ENCODE data around the gene SH3GL3.

SH3GL3 gene

GRCh38 chr15:83446904-83447709 lies at the start of gene SH3GL3:
SH3GL3 (plus strand) TSS chr15:83447341; CDS start chr15:83447534, 193 bp downstream.
- DNase-seq (ENCODE audit: low read depth in 2 of 2) = peak; percentile 67 to 76
- TF ChIP-seq CTCF (IDR thresholded peaks at IDR 0.05; ENCODE audit: low read depth, low read length) = peak; percentile 35
- H3K4me3 ChIP-seq (replicated peaks in 1 of 2; ENCODE audit: low read depth in 2 of 2, low read length in 2 of 2) = peak within 1 kb of the TSS; percentile 46 to 50

GRCh38 chr15:83398626-83399025 lies 48.5 kb upstream of the SH3GL3 start:
- H3K4me3 ChIP-seq (replicated peaks in 1 of 2; ENCODE audit: low read depth in 2 of 2, low read length in 2 of 2) = no peak overlapping the region
- peak in 1 of 2 donors; percentile 37 for DNase-seq (ENCODE audit: low read depth in 2 of 2)
- TF ChIP-seq CTCF (IDR thresholded peaks at IDR 0.05; ENCODE audit: low read depth, low read length) = no peak

- DNase-seq (ENCODE audit: low read depth in 2 of 2) = no peak
- H3K4me3 ChIP-seq (replicated peaks in 1 of 2; ENCODE audit: low read depth in 2 of 2, low read length in 2 of 2) = no peak overlapping the region
- TF ChIP-seq CTCF (IDR thresholded peaks at IDR 0.05; ENCODE audit: low read depth, low read length) = no peak
These were observed 43.0 kb upstream of the SH3GL3 start for GRCh38 chr15:83404121-83404520.

- no peak for TF ChIP-seq CTCF (IDR thresholded peaks at IDR 0.05; ENCODE audit: low read depth, low read length)
- DNase-seq (ENCODE audit: low read depth in 2 of 2) = no peak
- no peak overlapping the region for H3K4me3 ChIP-seq (replicated peaks in 1 of 2; ENCODE audit: low read depth in 2 of 2, low read length in 2 of 2)
These were observed 36.6 kb upstream of the SH3GL3 start for GRCh38 chr15:83410532-83410931.

- H3K4me3 ChIP-seq (replicated peaks in 1 of 2; ENCODE audit: low read depth in 2 of 2, low read length in 2 of 2) = no peak overlapping the region
- no peak for TF ChIP-seq CTCF (IDR thresholded peaks at IDR 0.05; ENCODE audit: low read depth, low read length)
- no peak for DNase-seq (ENCODE audit: low read depth in 2 of 2)
These were observed 34.0 kb upstream of the SH3GL3 start for GRCh38 chr15:83413054-83413719.

GRCh38 chr15:83422081-83422480 lies 25.1 kb upstream of the SH3GL3 start:
- no peak for DNase-seq (ENCODE audit: low read depth in 2 of 2)
- no peak for TF ChIP-seq CTCF (IDR thresholded peaks at IDR 0.05; ENCODE audit: low read depth, low read length)
- H3K4me3 ChIP-seq (replicated peaks in 1 of 2; ENCODE audit: low read depth in 2 of 2, low read length in 2 of 2) = no peak overlapping the region
